Renal cortical epithelial cell (primary cell): ENCODE measurements around the gene NRN1. TPM values are rescaled to one million over a fixed set of nuclear protein-coding genes. Genes with fewer than 3 reads are reported as not detected.
"Not testable (repeated sequence)": the region's sequence is repeated elsewhere in the genome, so short reads cannot be mapped to it uniquely, and the experiment has no call there.

Experiments used
- DNase-seq: peaks from one replicate; pipeline ENCODE4 v3.0.0-alpha.2; 2011; ENCODE audit warnings: low read depth
- total RNA-seq: library from RNA; depleted of rRNA; stranded (reverse); fragments of >200 nt; gene quantifications from 2 replicates; pipeline ENCODE4 v1.2.3, GENCODE V29; 2014

The NRN1 gene
- 0.45 and 3.6 TPM in 2 replicates for total RNA-seq

DNA sequence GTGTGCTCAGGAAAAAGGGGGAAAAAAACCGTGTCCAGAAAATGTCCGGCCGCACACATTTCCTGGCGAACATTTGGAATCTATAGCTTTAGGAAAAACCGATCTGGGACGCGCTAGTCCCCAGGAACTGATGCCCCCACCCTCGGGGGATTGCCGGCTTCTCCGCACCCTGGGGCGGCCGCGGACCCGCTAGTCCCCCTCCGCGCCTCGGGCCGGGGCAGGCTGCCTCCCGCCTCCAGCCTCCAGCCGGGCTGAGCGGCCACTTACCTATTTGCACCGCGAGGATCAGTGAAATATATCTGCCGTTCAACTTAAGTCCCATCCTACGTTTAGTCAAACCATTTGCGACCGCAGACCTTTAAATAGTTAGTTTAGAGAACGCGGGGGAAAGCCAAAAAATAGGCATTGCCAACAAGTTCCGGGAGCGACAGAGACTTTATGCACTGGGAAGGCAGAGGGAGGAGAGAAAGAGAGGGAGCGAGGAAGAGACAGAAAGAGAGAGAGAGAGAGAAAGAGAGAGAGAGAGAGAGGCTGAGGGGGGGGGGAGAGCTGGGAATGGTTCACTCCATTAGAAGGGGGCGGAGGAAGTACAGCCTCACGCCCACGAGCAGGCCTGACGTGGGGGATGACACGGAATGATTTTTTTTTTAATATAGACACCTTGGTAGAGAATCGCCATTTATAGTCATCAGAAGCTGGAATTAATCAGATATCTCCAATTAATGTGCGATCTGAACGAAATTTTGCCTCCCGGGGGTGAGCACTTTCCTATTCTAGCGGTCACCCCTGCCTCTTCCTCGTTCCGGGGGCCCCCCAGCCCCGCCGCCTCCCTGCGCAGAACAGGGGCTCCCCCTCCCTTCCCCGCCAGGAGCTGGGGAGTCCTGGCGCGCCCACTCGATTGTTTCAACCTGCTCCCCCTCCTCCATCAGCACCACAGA is at the start of gene NRN1:
TSS of gene NRN1 (minus strand) at position 498 of the 938 bp plus-strand sequence. CDS start at position 322, 176 bp downstream.
- DNase-seq = no peak

- no peak for DNase-seq
These were observed 45.5 kb upstream of the NRN1 start for GRCh38 chr6:6052216-6052615.

GRCh38 chr6:6046716-6047115 is 40.0 kb upstream of the NRN1 start:
- no peak for DNase-seq

GRCh38 chr6:6039946-6040509 is 33.3 kb upstream of the NRN1 start:
- DNase-seq = no peak

- DNase-seq = no peak
These were observed 30.5 kb upstream of the NRN1 start for GRCh38 chr6:6037179-6037578.

DNA sequence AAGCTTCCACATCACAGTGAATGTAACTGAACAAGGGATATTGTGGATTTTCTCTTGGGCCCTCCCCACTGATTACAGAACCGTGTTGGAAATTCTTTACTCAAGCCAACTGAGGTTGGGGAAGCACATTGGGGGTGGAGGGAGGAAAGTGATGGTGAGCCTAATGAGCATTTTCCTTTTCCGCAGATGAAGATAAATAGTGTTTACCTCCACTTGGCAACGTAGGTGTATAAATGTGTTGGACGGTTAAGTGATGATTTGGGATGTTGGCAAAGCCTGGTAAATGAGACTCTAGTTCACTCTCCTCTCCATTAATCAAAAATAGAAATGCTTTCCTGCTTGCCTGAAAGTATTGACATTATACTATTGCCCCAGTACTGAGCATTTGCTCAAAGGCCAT is 27.1 kb upstream of the NRN1 start:
- no peak for DNase-seq

GRCh38 chr6:6026513-6027205 is 19.9 kb upstream of the NRN1 start:
- no peak for DNase-seq

DNA sequence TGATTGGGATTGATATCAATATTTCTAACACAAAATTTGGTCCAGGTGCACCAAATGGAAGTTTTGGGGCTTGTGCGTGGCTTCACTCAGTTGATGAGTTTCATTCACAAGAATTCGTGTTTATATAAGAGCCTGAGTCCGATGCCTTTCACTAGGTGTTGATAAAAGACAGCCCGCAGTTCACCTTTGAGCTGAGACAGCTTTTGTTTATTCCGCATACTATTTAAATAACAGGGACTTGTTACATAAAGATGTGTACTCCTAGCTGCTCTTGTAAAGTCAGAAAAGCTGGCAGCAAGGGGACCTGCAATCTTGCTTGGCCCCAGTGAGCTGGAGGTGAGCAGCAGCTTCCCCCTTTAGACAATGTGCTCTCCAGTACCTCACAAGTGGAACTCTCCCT is 19.0 kb upstream of the NRN1 start:
- no peak for DNase-seq

- DNase-seq = no peak
These were observed 17.5 kb upstream of the NRN1 start for GRCh38 chr6:6024220-6024619.

- DNase-seq = not testable (repeated sequence)
These were observed 16.1 kb upstream of the NRN1 start for GRCh38 chr6:6022841-6023240.

GRCh38 chr6:6008648-6009421 is 2.1 kb upstream of the NRN1 start:
- peak; percentile 18 for DNase-seq

DNA sequence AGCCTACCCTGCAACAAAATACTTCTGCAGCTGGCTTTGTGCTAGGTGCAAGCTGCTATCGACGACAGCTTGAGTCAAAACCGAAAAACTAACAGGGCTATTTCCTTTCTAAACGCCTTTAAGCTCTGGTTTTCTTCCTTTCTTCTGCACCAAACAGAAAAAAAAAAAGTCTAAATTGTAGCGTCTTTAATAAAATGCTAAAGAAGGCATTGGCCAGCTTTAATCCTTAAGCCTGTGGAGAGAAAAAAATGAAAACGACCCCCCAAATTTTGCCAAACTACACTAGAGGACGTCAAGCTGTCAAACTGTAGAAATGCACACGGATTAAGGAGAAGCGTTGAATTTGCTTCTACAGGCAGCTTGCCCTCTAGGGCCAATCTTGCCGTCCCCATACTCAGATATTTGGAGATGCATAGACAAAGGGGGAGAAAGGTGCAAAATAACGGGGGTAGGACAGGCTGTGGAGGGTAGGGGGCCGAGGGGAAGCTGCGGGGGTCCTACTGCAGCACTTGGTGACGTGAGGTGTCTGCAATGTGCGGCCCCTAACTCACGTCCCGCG is 1.4 kb upstream of the NRN1 start:
- DNase-seq = no peak

- no peak for DNase-seq
These were observed 802 bp upstream of the NRN1 start for GRCh38 chr6:6007366-6008088.

GRCh38 chr6:6006006-6006427 is 708 bp downstream of the NRN1 start:
- DNase-seq = no peak

GRCh38 chr6:6005051-6006005 is 1.4 kb downstream of the NRN1 start:
- DNase-seq = no peak

GRCh38 chr6:6004390-6004995 is 2.2 kb downstream of the NRN1 start:
- DNase-seq = no peak

DNA sequence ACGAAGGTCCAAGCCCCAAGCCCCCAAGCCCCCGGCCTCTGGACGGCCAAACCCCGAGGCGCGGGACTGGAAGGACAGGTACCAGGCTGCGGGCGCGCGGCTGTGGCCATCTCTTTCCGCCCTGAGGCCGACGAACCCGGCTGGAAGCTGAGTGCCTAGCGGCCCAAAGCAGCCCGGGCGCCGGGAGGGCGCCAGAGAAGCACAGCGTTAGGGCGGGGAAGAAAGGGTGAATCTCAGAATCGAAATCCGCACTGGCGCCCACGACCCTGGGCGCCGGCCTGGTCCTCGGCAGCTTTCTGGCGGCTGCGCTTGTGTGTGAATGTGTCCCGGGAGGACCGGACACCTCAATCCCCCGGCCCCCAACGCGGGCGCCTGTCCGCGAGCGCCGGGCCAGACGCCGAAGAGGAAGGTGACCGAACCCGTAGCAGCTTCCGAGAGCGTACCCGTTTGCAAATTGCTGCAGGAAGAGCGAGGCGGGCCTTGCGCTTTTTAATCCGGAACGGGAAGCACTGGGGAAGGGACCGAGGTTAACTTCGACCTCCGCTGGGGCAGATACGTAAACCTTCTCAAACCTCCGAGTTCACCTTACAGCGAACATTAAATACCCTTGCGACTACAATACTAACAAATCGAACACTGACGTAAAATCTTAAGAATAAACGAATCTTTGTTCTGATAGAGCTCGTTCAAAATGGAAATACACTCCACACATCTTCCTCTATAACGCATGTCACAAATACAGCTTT is 2.9 kb downstream of the NRN1 start:
- DNase-seq = no peak

DNA sequence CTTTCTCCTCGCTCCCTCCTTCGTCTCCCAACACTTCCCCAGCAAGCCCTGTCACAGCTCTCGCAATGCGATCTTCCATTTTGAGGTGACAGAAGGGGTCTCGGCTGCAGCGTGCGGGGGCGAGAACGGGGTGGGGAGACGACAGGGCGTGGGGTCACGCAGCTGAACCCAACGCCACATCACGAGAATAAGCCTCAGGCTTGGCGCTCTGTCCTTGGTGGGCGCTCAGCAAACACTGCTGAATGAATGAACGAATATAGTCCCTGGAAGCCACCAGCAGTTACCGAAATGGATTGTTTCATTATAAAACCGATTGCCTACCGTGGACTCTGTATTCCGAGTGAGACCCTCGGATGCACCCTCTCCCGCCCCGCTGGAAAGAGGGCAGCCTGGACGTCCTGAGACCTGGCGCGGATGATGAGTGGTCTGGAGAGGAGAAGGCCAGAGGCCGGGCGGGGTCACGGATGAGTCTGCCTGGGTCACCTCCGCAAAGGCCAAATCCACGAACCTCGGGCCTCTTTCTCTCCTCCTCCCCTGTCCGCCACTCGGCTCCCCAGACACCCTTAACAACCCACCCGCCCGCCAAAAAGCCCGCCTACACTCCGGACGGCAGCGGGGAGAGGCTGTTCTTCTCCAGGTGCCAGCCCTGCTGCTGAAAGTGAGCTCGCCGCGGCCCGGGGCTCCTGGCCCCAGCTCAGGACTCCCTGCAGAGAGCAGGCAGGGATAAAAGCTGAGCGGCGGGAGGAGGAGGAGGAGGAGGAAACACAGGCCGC is 3.7 kb downstream of the NRN1 start:
- DNase-seq = no peak
